Nasal cavity respiratory epithelium epithelial cell of viscerocranial mucosa (primary cell): ENCODE data around the gene CAPZA3. TPM values are rescaled to one million over a fixed set of nuclear protein-coding genes. Genes with fewer than 3 reads are reported as not detected.

Experiments used
- total RNA-seq: library from RNA; depleted of rRNA; stranded (reverse); fragments of >200 nt; gene quantifications from 2 replicates; pipeline ENCODE4 v1.2.3, GENCODE V29; 2014

CAPZA3 gene
- not detected in 2 replicates for total RNA-seq

GRCh38 chr12:18737819-18738218 is at the start of gene CAPZA3, which contains the start of gene PLCZ1:
CAPZA3 (plus strand) TSS chr12:18738119; CDS start chr12:18738269, 150 bp downstream.
PLCZ1 (minus strand) TSS chr12:18738012; CDS start chr12:18737371, 641 bp downstream.

Other genes with a start within 250 kb of the CAPZA3 start
- gene PLCZ1, start 107 bp upstream of the CAPZA3 start, total RNA-seq, result not detected in 2 replicates